Spleen (tissue), 11 donors: Measurements from ENCODE around the gene ABCF1. TPM values are rescaled to one million over a fixed set of nuclear protein-coding genes. Genes with fewer than 3 reads are reported as not detected.

Source experiments
- DNase-seq: peaks from one replicate; pipeline ENCODE4 v3.0.0-alpha.2; 2020
- H3K27ac ChIP-seq, 8 donors: fragments of 200-600 bp; sonication (generic) in 7 of 8; 1 replicate in 4 of 8; 2 replicates in 4 of 8; pipeline versions ENCODE4 v1.5.0 to v1.8.0; 2016 to 2021; ENCODE audit warnings: inconsistent platforms in 4 of 8, mild to moderate bottlenecking in 4 of 8, moderate library complexity in 1 of 8
- H3K27me3 ChIP-seq, 7 donors: fragments of 200-600 bp; sonication (generic) in 6 of 7; replicated peaks in 1 of 7; 1 replicate in 4 of 7; 2 replicates in 3 of 7; pipeline versions ENCODE4 v1.5.0 to v1.8.0; 2016 to 2021; ENCODE audit warnings: inconsistent platforms in 3 of 7, mild to moderate bottlenecking in 1 of 7
- H3K36me3 ChIP-seq, 6 donors: fragments of 200-600 bp; sonication (generic) in 5 of 6; 1 replicate in 4 of 6; 2 replicates in 2 of 6; pipeline versions ENCODE4 v1.5.0 to v1.8.0; 2016 to 2021; ENCODE audit warnings: inconsistent platforms in 2 of 6
- H3K4me1 ChIP-seq, 6 donors: fragments of 200-600 bp; sonication (generic) in 5 of 6; 1 replicate in 3 of 6; 2 replicates in 3 of 6; pipeline versions ENCODE4 v1.5.0 to v1.8.0; 2016 to 2021; ENCODE audit warnings: inconsistent platforms in 3 of 6
- H3K4me3 ChIP-seq, 8 donors: fragments of 200-600 bp; sonication (generic) in 7 of 8; 1 replicate in 4 of 8; 2 replicates in 4 of 8; pipeline versions ENCODE4 v1.5.0 to v1.8.0; 2016 to 2021; ENCODE audit warnings: inconsistent platforms in 4 of 8, mild to moderate bottlenecking in 4 of 8, moderate library complexity in 2 of 8
- H3K9me3 ChIP-seq, 8 donors: fragments of 200-600 bp; sonication (generic) in 7 of 8; 1 replicate in 4 of 8; 2 replicates in 4 of 8; pipeline versions ENCODE4 v1.5.0 to v1.8.0; 2016 to 2021; ENCODE audit warnings: inconsistent platforms in 4 of 8
- POLR2A ChIP-seq, 3 donors: fragments of 450-650 bp; IDR thresholded peaks; one replicate each; pipeline ENCODE4 v1.5.1; 2017; ENCODE audit warnings: antibody characterized with exemption in 3 of 3, mild to moderate bottlenecking in 1 of 3
- POLR2AphosphoS5 ChIP-seq, 3 donors: sonication (generic); formaldehyde crosslinking; IDR thresholded peaks; one replicate each; pipeline ENCODE4 v1.5.1; 2017; ENCODE audit warnings: antibody characterized with exemption in 3 of 3
- WGBS, 5 donors: extraction: QIAGEN DNeasy Blood & Tissue Kit in 3 of 5; methylation state at CpG; one replicate each; pipeline versions ENCODE4 v1.1.5 to v1.1.7; 2013 to 2018; 5-methylcytosine and 5-hydroxymethylcytosine counted together
- intact Hi-C: fragments of 100-400 bp; cut with DNase I; formaldehyde crosslinking; loops from one replicate; pipeline ENCODE4 v1.15.0; 2023; ENCODE audit warnings: low total_unique reads
- polyA plus RNA-seq, 3 donors: library from polyadenylated mRNA; stranded (reverse); fragments of 200-250 nt; gene quantifications; one replicate each; pipeline ENCODE4 v1.2.1, GENCODE V29; 2013
- total RNA-seq, 7 donors: library from RNA; depleted of rRNA in 3 of 7; stranded (reverse); fragments of >200 nt in 3 of 7; fragmentation: NEBNext Ultra II Directional in 4 of 7; extraction: Animal tissue kit (Norgen Biotek cat#: 25700) in 4 of 7; gene quantifications; one replicate each; pipeline versions ENCODE4 v1.1.0 to v1.2.1, GENCODE V29; 2016 to 2021
- TF ChIP-seq, protein P1 (sequence below), 11 experiments: fragments of 200-600 bp in 7 of 11; fragments of 450-650 bp in 4 of 11; sonication (generic) in 4 of 11; IDR thresholded peaks in 8 of 11; conservative IDR thresholded peaks in 3 of 11; 1 replicate in 7 of 11; 2 replicates in 4 of 11; pipeline versions ENCODE4 v1.4.0 to v1.8.0; 2016 to 2021; ENCODE audit warnings: antibody characterized with exemption in 11 of 11, inconsistent platforms in 4 of 11, mild to moderate bottlenecking in 1 of 11
- donor health status: healthy with polysubstance abuse.
- donor health status: DM: no; HTN: no; CAD: no; lungs with moderate emphysema.
- donor health status: DM: no; HTN: no; CAD: no.
- donor health status: Bipolar disorder and iron deficiency.
- donor health status: healthy.
- donor health status: DM: no; HTN: no; CAD: no.
- donor health status: DM: yes; HTN: yes; CAD: no.

The ABCF1 gene
- total and polyA plus RNA-seq, 10 donors = 12.8 to 53.5 (median 33.2) TPM

GRCh38 chr6:30542404-30542725 is 28.9 kb upstream of the ABCF1 start:
- Histone ChIP-seq H3K4me3 (peak overlapping the region in 7 of 8 donors; percentile 20 to 69 (median 37)), H3K36me3 (peaks cover 0 to 25% (median 18%) of the 10 kb centered on the region in 6 donors), H3K27me3 (no peaks in the 10 kb centered on the region), H3K9me3 (no peaks in the 10 kb centered on the region), H3K4me1 (peaks cover 24 to 39% (median 31%) of the 10 kb centered on the region in 6 donors), H3K27ac (peak overlapping the region; percentile 42 to 83 (median 75))
- intact Hi-C loops = loop anchor here (5.0 to 10.0 kb wide), 3 partner anchors 55 to 122 kb away; no protein-coding TSS in a partner anchor
- TF ChIP-seq, protein P1, sequence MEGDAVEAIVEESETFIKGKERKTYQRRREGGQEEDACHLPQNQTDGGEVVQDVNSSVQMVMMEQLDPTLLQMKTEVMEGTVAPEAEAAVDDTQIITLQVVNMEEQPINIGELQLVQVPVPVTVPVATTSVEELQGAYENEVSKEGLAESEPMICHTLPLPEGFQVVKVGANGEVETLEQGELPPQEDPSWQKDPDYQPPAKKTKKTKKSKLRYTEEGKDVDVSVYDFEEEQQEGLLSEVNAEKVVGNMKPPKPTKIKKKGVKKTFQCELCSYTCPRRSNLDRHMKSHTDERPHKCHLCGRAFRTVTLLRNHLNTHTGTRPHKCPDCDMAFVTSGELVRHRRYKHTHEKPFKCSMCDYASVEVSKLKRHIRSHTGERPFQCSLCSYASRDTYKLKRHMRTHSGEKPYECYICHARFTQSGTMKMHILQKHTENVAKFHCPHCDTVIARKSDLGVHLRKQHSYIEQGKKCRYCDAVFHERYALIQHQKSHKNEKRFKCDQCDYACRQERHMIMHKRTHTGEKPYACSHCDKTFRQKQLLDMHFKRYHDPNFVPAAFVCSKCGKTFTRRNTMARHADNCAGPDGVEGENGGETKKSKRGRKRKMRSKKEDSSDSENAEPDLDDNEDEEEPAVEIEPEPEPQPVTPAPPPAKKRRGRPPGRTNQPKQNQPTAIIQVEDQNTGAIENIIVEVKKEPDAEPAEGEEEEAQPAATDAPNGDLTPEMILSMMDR (IDR thresholded peaks at IDR 0.05 in 8 of 11, conservative IDR thresholded peaks at IDR 0.05 in 3 of 11) = no peak
- no peak for TF ChIP-seq POLR2AphosphoS5 (IDR thresholded peaks at IDR 0.05)
- no peak for TF ChIP-seq POLR2A (IDR thresholded peaks at IDR 0.05)
- DNase-seq = no peak
- 2 to 6% (median 3%) methylated on average over 4 of the region's 4 CpGs for WGBS, 5 donors

GRCh38 chr6:30542915-30543314 is 28.3 kb upstream of the ABCF1 start:
- Histone ChIP-seq H3K4me3 (peak overlapping the region in 1 of 8 donors; percentile 69), H3K27ac (peak overlapping the region in 7 of 8 donors; percentile 42 to 83 (median 76)), H3K4me1 (peaks cover 24 to 39% (median 31%) of the 10 kb centered on the region in 6 donors), H3K27me3 (no peaks in the 10 kb centered on the region), H3K9me3 (no peaks in the 10 kb centered on the region), H3K36me3 (peaks cover 0 to 30% (median 20%) of the 10 kb centered on the region in 6 donors)
- TF ChIP-seq POLR2AphosphoS5 (IDR thresholded peaks at IDR 0.05) (no peak), POLR2A (IDR thresholded peaks at IDR 0.05) (no peak)
- TF ChIP-seq, protein P1 (IDR thresholded peaks at IDR 0.05 in 8 of 11, conservative IDR thresholded peaks at IDR 0.05 in 3 of 11) = no peak
- 56 to 71% (median 70%) methylated on average over 1 of the region's 1 CpG for WGBS, 5 donors
- intact Hi-C loops = loop anchor here (5.0 to 10.0 kb wide), 3 partner anchors 54 to 122 kb away; no protein-coding TSS in a partner anchor
- no peak for DNase-seq

DNA sequence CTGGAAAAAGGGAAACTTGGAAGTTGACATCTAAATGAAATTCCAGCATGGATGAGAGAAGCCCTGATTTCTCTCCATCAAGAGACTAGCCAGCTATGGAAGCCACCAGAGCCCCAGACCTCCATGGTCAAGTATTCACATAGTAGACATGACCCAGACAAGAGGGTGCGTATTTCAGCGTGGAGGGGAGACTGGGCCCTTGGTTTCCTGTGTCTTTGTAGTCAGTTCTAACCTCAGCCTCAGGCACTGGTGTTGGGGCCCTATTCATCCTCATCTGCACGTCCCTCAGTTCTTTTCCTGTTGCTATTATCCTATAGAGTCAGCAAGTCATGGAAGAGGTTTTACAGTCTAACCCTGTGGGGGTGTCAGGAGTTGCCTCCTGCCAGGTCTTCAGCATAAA is 27.4 kb upstream of the ABCF1 start:
- Histone ChIP-seq H3K27ac (peak overlapping the region in 2 of 8 donors; percentile 16 to 79), H3K4me1 (peaks cover 24 to 39% (median 31%) of the 10 kb centered on the region in 6 donors), H3K9me3 (no peaks in the 10 kb centered on the region), H3K27me3 (no peaks in the 10 kb centered on the region), H3K36me3 (peaks cover 0 to 39% (median 22%) of the 10 kb centered on the region in 6 donors), H3K4me3 (no peak overlapping the region)
- 64 to 88% (median 77%) methylated on average over 3 of the region's 3 CpGs for WGBS, 5 donors
- DNase-seq = no peak
- no peak for TF ChIP-seq POLR2AphosphoS5 (IDR thresholded peaks at IDR 0.05)
- TF ChIP-seq, protein P1 (IDR thresholded peaks at IDR 0.05 in 8 of 11, conservative IDR thresholded peaks at IDR 0.05 in 3 of 11) = no peak
- TF ChIP-seq POLR2A (IDR thresholded peaks at IDR 0.05) = no peak
- intact Hi-C loops = loop anchor here (5.0 to 10.0 kb wide), 3 partner anchors 53 to 121 kb away; no protein-coding TSS in a partner anchor

GRCh38 chr6:30544666-30545272 is 26.5 kb upstream of the ABCF1 start:
- WGBS, 5 donors = 40 to 49% (median 43%) methylated on average over 6 of the region's 6 CpGs
- H3K4me1 ChIP-seq = peaks cover 24 to 39% (median 31%) of the 10 kb centered on the region in 6 donors
- TF ChIP-seq, protein P1 (IDR thresholded peaks at IDR 0.05 in 8 of 11, conservative IDR thresholded peaks at IDR 0.05 in 3 of 11) = peak; percentile 66 to 88 (median 78)
- no peak for TF ChIP-seq POLR2AphosphoS5 (IDR thresholded peaks at IDR 0.05)
- no peak for DNase-seq
- peaks cover 0 to 49% (median 29%) of the 10 kb centered on the region in 6 donors for H3K36me3 ChIP-seq
- H3K27ac ChIP-seq = peak overlapping the region in 1 of 8 donors; percentile 79
- H3K9me3 ChIP-seq = no peaks in the 10 kb centered on the region
- intact Hi-C loops = loop anchor here (5.0 to 10.0 kb wide), 4 partner anchors 43 to 120 kb away; no protein-coding TSS in a partner anchor
- no peaks in the 10 kb centered on the region for H3K27me3 ChIP-seq
- H3K4me3 ChIP-seq = no peak overlapping the region
